K562 treated with DMSO at 1 percent for 24 hours (cell line): ENCODE results near the gene CEMP1. TPM values are rescaled to one million over a fixed set of nuclear protein-coding genes. Genes with fewer than 3 reads are reported as not detected.

Experiments
- total RNA-seq: library from RNA; unstranded; fragments of 300-600 nt; gene quantifications from 2 replicates; pipeline ENCODE4 v1.2.3, GENCODE V29; 2022; ENCODE audit warnings: low read depth; ENCODE audit not compliant: insufficient read depth

Gene CEMP1
- 7.2 and 13.5 TPM in 2 replicates for total RNA-seq

DNA sequence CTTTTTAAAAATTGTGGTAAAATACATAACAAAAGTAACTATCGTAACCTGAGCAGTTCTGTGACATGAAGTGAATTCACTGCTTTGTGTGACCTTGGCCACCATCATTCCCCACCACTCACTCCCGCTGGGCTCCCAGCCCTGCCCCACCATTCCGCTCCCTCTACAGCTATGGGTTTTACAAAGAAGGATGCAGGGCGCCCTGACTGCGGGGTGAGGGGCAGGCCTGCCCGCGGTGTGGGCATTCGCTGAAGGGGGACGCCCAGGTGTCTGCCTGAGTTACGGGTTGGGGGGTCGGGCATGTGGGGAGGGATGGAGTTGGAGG is at the start of gene CEMP1:
Gene CEMP1, minus strand, starts transcription at position 38 of the 325 bp plus-strand sequence. CDS start 335 bp downstream, outside the sequence.

DNA sequence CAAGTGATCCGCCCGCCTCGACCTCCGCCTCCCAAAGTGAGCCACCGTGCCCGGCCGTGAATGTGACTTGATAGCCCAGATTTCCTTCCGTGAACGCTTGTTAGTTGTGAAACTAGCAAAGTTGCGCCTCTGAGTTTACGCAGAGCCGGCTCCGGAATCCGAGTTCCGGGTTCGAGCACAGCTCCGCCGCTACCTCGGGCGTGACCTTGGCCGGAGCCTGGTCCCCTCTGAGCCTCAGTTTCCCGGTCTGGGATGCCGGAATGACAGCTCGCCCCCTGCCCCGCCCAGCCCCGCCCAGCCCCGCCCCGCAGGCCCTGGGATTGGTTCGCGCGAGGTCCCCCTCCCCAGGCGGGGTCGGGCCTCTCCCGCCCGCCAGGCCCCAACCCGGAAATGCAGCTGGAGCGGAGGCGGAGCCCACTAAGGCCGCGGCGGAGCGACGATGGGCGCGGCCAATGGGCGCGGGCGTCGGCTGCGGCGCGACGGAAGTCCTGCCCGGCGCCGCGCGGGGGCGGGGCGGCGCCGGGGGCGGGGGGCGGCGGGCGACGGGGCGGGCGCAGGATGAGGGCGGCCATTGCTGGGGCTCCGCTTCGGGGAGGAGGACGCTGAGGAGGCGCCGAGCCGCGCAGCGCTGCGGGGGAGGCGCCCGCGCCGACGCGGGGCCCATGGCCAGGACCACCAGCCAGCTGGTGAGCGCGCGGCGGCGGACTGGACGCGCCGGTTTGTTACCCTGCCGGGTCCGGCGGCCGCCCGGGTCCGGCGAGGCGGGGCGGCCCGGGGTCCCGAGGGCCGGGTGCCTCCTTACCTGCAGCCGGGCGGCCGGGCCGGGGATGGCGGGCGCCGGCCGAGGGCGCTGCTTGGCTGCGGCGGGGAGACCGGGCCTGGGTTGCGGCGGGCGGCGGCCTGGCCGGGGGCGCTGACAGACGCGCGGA is 6.5 kb upstream of the CEMP1 start, which contains the start of gene PDPK1:
Gene PDPK1, plus strand, starts transcription at position 571 of the 929 bp plus-strand sequence. Its CDS starts 92 bp downstream, at position 663.

GRCh38 chr16:2520097-2520783 is 11.0 kb downstream of the CEMP1 start, which contains the start of gene AMDHD2:
AMDHD2 (plus strand) TSS chr16:2520371; CDS start chr16:2520459, 88 bp downstream.

DNA sequence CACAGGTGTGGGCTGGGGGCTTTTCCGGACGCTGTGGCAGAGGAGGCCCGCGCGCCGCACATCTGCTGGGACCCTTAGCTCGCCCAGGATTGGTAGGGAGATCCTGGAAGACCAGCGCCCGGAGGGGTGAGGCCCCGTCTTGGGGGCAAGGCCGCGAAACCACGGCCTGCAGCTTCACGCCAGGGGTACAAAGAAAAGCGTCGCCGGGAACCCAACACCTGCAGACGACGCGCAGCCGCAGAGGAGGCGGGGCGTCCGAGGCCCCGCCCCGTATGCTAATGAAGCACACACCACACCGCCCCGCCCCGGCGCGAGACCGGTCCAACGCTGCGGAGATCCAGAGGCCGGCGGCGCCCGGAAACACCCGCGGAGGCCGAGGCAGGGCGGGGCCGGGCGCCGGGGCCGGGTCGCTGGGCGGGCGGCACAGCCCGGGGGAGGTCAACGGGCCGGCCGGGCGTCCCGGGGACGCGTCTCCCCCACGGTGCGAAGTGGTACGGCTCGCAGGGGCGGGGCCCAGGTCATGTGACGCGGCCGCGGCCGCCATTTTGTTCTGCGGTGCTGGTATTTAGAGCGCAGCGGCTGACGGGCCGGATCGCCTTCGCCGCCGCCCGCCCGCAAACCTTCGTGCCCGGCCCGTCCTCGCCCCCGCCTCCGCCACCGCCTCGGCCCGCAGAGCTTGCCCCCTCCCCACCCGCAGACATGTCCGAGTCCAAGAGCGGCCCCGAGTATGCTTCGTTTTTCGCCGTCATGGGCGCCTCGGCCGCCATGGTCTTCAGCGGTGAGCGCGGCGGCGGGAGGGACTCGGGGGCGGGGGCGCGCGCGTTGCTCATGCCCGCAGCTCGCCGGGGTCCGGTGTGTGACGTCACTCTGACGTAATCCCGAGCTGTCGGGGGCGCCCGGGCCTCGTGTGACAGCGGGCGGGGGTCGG is 17.5 kb downstream of the CEMP1 start, which contains the start of gene ATP6V0C:
Gene ATP6V0C, plus strand, starts transcription at position 548 of the 928 bp plus-strand sequence. Its CDS starts 152 bp downstream, at position 700.

Other genes with a start within 250 kb of the CEMP1 start
- gene ABCA3, start 190.7 kb downstream of the CEMP1 start, total RNA-seq, result 30.6 and 32.9 TPM in 2 replicates
- 49.2 and 49.5 TPM in 2 replicates for gene CCNF, start 102.0 kb downstream of the CEMP1 start, total RNA-seq
- 31.1 and 36.0 TPM in 2 replicates for gene TEDC2, start 71.3 kb downstream of the CEMP1 start, total RNA-seq
- gene NTN3, start 60.1 kb downstream of the CEMP1 start, total RNA-seq, result 0.13 and 0.32 TPM in 2 replicates
- gene TBC1D24, start 56.3 kb downstream of the CEMP1 start, total RNA-seq, result 14.7 and 16.0 TPM in 2 replicates
- gene ATP6V0C, start 17.5 kb downstream of the CEMP1 start, total RNA-seq, result 594 and 612 TPM in 2 replicates
- gene AMDHD2, start 11.0 kb downstream of the CEMP1 start, total RNA-seq, result 43.8 and 48.8 TPM in 2 replicates
- gene PDPK1, start 6.6 kb upstream of the CEMP1 start, total RNA-seq, result 27.4 and 29.9 TPM in 2 replicates
- 59.7 and 60.5 TPM in 2 replicates for gene KCTD5, start 151.1 kb upstream of the CEMP1 start, total RNA-seq
- 1.2 and 2.3 TPM in 2 replicates for gene PRSS27, start 188.8 kb upstream of the CEMP1 start, total RNA-seq
- 256 and 287 TPM in 2 replicates for gene SRRM2, start 221.2 kb upstream of the CEMP1 start, total RNA-seq
- gene ELOB, start 245.9 kb upstream of the CEMP1 start, total RNA-seq, result 340 and 361 TPM in 2 replicates